Fibroblast of lung (primary cell): ENCODE measurements around the gene ADD2. TPM values are rescaled to one million over a fixed set of nuclear protein-coding genes. Genes with fewer than 3 reads are reported as not detected.
A peak's percentile ranks its signal among the peaks of the same experiment; 100 is the strongest.

Experiments used
- DNase-seq, 2 donors: peaks; one replicate each; pipeline versions ENCODE4 v3.0.0 to v3.0.0-alpha.2; 2010; ENCODE audit warnings: low read depth in 2 of 2
- H2AFZ ChIP-seq: 2 replicates; pipeline ENCODE4 v1.5.1; 2012; ENCODE audit warnings: low read length, control low read depth, inconsistent platforms
- H3K27ac ChIP-seq: 2 replicates; pipeline ENCODE4 v1.5.1; 2011; ENCODE audit warnings: low read length, control low read depth; ENCODE audit not compliant: insufficient read depth
- H3K27me3 ChIP-seq: 2 replicates; pipeline ENCODE4 v1.5.1; 2011; ENCODE audit warnings: mild to moderate bottlenecking, low read length; ENCODE audit not compliant: control insufficient read depth, insufficient read depth
- H3K36me3 ChIP-seq: 2 replicates; pipeline ENCODE4 v1.5.1; 2011; ENCODE audit warnings: low read length; ENCODE audit not compliant: control insufficient read depth, insufficient read depth
- H3K4me1 ChIP-seq: 2 replicates; pipeline ENCODE4 v1.5.1; 2011; ENCODE audit warnings: low read length; ENCODE audit not compliant: control insufficient read depth, insufficient read depth; ENCODE audit errors: extremely low read depth
- H3K4me2 ChIP-seq: 2 replicates; pipeline ENCODE4 v1.5.1; 2011; ENCODE audit warnings: low read length, control low read depth; ENCODE audit not compliant: insufficient read depth; ENCODE audit errors: extremely low read depth
- H3K4me3 ChIP-seq, 4 experiments: fragments of 200-600 bp in 1 of 4; sonication (generic) in 1 of 4; replicated peaks in 1 of 4; 2 replicates each; pipeline ENCODE4 v1.5.1; 2011 to 2016; ENCODE audit warnings: low read length in 4 of 4, low read depth in 3 of 4, mild to moderate bottlenecking in 3 of 4, control low read depth in 2 of 4, inconsistent platforms in 1 of 4, mixed read lengths in 1 of 4; ENCODE audit not compliant: insufficient read depth in 1 of 4; ENCODE audit errors: control extremely low read depth in 1 of 4
- H3K79me2 ChIP-seq: 2 replicates; pipeline ENCODE4 v1.5.1; 2012; ENCODE audit warnings: mild to moderate bottlenecking, low read length, inconsistent platforms; ENCODE audit not compliant: control insufficient read depth, insufficient read depth
- H3K9ac ChIP-seq: 2 replicates; pipeline ENCODE4 v1.5.1; 2011; ENCODE audit warnings: mild to moderate bottlenecking, low read length, control low read depth; ENCODE audit not compliant: insufficient read depth
- H3K9me3 ChIP-seq: 2 replicates; pipeline ENCODE4 v1.5.1; 2012; ENCODE audit warnings: low read depth, low read length; ENCODE audit not compliant: control insufficient read depth, insufficient read depth
- H4K20me1 ChIP-seq: 2 replicates; pipeline ENCODE4 v1.5.1; 2011; ENCODE audit warnings: low read length; ENCODE audit not compliant: control insufficient read depth, insufficient read depth; ENCODE audit errors: extremely low read depth
- EZH2 ChIP-seq: IDR thresholded peaks from 2 replicates; pipeline ENCODE4 v1.5.1; 2012; ENCODE audit warnings: low read length, control low read depth, mild to moderate bottlenecking; ENCODE audit errors: missing control alignments
- polyA plus RNA-seq, 2 donors: library from polyadenylated mRNA; depleted of rRNA in 1 of 2; stranded (reverse) in 1 of 2; unstranded in 1 of 2; fragments of >200 nt; gene quantifications; 2 replicates each; pipeline ENCODE4 v1.2.1, GENCODE V29; 2011 to 2012; ENCODE audit warnings: missing spikeins in 1 of 2
- total RNA-seq: library from RNA; depleted of rRNA; stranded (reverse); fragments of >200 nt; gene quantifications from 2 replicates; pipeline ENCODE4 v1.2.1, GENCODE V29; 2014
- TF ChIP-seq, protein P1 (sequence below), 2 donors: IDR thresholded peaks in 1 of 2; conservative IDR thresholded peaks in 1 of 2; 1 replicate in 1 of 2; 2 replicates in 1 of 2; pipeline ENCODE4 v1.5.1; 2011 to 2012; ENCODE audit warnings: low read length in 2 of 2, control low read depth in 1 of 2, inconsistent platforms in 1 of 2, low read depth in 1 of 2, mild to moderate bottlenecking in 1 of 2

ADD2 gene
- total and polyA plus RNA-seq, 2 donors (not counting 1 experiment from before 2014, with no cell fraction given), result 0.22 to 2.5 TPM

GRCh38 chr2:70779491-70779890, 11.5 kb upstream of the ADD2 start:
- Histone ChIP-seq H3K9ac (no peak overlapping the region), H3K27ac (no peak overlapping the region), H3K27me3 (no peaks in the 10 kb centered on the region), H2AFZ (no peak overlapping the region), H3K4me1 (no peaks in the 10 kb centered on the region), H3K9me3 (no peaks in the 10 kb centered on the region), H3K4me3 (no peak overlapping the region), H3K79me2 (no peaks in the 10 kb centered on the region), H3K4me2 (no peak overlapping the region), H3K36me3 (no peaks in the 10 kb centered on the region), H4K20me1 (no peaks in the 10 kb centered on the region)
- DNase-seq, result no peak
- TF ChIP-seq EZH2, result no peak
- TF ChIP-seq, protein P1, sequence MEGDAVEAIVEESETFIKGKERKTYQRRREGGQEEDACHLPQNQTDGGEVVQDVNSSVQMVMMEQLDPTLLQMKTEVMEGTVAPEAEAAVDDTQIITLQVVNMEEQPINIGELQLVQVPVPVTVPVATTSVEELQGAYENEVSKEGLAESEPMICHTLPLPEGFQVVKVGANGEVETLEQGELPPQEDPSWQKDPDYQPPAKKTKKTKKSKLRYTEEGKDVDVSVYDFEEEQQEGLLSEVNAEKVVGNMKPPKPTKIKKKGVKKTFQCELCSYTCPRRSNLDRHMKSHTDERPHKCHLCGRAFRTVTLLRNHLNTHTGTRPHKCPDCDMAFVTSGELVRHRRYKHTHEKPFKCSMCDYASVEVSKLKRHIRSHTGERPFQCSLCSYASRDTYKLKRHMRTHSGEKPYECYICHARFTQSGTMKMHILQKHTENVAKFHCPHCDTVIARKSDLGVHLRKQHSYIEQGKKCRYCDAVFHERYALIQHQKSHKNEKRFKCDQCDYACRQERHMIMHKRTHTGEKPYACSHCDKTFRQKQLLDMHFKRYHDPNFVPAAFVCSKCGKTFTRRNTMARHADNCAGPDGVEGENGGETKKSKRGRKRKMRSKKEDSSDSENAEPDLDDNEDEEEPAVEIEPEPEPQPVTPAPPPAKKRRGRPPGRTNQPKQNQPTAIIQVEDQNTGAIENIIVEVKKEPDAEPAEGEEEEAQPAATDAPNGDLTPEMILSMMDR (conservative IDR thresholded peaks at IDR 0.05 in 1 of 2, IDR thresholded peaks at IDR 0.05 in 1 of 2; ENCODE audit: low read depth in 1 of 2, low read length in 2 of 2), result no peak

- Histone ChIP-seq H3K36me3 (no peaks in the 10 kb centered on the region), H3K27me3 (peaks cover 2% of the 10 kb centered on the region), H3K9me3 (no peaks in the 10 kb centered on the region), H3K4me1 (no peaks in the 10 kb centered on the region), H3K27ac (no peak overlapping the region), H4K20me1 (no peaks in the 10 kb centered on the region), H3K4me3 (no peak overlapping the region), H3K79me2 (no peaks in the 10 kb centered on the region), H2AFZ (no peak overlapping the region), H3K9ac (no peak overlapping the region), H3K4me2 (no peak overlapping the region)
- peak in 1 of 2 donors; percentile 38 for DNase-seq
- no peak for TF ChIP-seq EZH2
- TF ChIP-seq, protein P1 (conservative IDR thresholded peaks at IDR 0.05 in 1 of 2, IDR thresholded peaks at IDR 0.05 in 1 of 2; ENCODE audit: low read depth in 1 of 2, low read length in 2 of 2), result no peak
Measured at GRCh38 chr2:70778676-70779075, 10.7 kb upstream of the ADD2 start.

- Histone ChIP-seq H3K4me2 (no peak overlapping the region), H3K4me3 (no peak overlapping the region), H2AFZ (no peak overlapping the region), H3K79me2 (no peaks in the 10 kb centered on the region), H3K36me3 (no peaks in the 10 kb centered on the region), H3K4me1 (no peaks in the 10 kb centered on the region), H3K9me3 (no peaks in the 10 kb centered on the region), H3K9ac (no peak overlapping the region), H4K20me1 (no peaks in the 10 kb centered on the region), H3K27ac (no peak overlapping the region), H3K27me3 (peaks cover 5% of the 10 kb centered on the region)
- peak in 1 of 2 donors; percentile 52 for DNase-seq
- TF ChIP-seq, protein P1 (conservative IDR thresholded peaks at IDR 0.05 in 1 of 2, IDR thresholded peaks at IDR 0.05 in 1 of 2; ENCODE audit: low read depth in 1 of 2, low read length in 2 of 2), result no peak
- no peak for TF ChIP-seq EZH2
Measured at GRCh38 chr2:70777450-70777849, 9.4 kb upstream of the ADD2 start.
